Stimulated activated CD8-positive, alpha-beta memory T cell treated with anti-CD3 and anti-CD28 coated beads, Interleukin-2, amount 100 ng/mL, for 1 hour (primary cell): Measurements from ENCODE around the gene FBXO36.
"Not testable (repeated sequence)": the region's sequence is repeated elsewhere in the genome, so short reads cannot be mapped to it uniquely, and the experiment has no call there.

Source experiments
- DNase-seq, 2 donors: peaks; one replicate each; pipeline ENCODE4 v3.0.0-alpha.2; 2020; ENCODE audit warnings: low read depth in 2 of 2

The FBXO36 gene, protein sequence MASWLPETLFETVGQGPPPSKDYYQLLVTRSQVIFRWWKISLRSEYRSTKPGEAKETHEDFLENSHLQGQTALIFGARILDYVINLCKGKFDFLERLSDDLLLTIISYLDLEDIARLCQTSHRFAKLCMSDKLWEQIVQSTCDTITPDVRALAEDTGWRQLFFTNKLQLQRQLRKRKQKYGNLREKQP

DNA sequence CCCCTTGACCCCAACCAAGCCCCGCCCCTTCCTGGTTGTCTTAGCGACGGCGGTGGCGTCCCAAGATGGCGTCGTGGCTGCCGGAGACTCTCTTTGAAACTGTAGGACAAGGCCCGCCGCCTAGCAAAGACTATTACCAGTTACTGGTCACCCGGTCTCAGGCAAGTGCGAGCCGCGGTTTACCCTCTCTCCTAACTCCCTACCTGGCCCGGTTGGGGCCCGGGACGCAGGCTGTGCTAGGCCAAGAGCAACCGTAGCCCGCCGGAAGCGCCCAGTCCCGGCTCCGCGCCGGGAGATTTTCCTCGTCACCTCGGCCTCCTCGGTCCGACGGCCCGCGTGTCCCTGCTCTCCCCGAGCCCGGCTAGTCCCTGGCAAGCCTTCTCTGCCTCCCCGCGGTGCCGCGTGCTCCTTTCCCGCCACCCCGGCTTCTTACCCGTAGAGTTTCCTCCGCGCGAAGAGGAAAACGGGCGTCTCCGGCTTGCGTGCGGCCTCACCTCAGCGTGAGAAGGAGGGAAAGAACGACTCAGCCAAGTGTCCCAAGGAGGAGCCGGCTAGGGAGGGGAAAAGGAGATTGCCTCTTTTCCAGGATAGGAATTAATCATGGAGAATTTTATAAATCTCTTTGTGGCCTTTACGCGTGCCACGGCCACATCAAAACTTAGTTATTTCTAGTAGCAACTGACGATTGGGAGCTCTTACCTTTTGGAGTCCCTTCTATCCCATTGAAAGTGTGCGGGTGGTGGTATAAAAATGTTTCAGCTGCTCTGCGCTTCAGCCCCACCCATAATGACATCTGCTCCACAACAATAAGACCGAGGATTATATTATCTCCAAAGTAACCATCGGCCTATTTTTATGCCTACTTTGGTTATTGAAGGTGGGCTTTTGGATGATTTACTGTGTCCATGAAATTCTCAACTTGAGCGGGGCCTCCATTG is at the start of gene FBXO36:
FBXO36 (plus strand) TSS at position 55 of the 938 bp plus-strand sequence; CDS start at position 66, 11 bp downstream.
- peak; percentile 81 to 82 for DNase-seq

DNA sequence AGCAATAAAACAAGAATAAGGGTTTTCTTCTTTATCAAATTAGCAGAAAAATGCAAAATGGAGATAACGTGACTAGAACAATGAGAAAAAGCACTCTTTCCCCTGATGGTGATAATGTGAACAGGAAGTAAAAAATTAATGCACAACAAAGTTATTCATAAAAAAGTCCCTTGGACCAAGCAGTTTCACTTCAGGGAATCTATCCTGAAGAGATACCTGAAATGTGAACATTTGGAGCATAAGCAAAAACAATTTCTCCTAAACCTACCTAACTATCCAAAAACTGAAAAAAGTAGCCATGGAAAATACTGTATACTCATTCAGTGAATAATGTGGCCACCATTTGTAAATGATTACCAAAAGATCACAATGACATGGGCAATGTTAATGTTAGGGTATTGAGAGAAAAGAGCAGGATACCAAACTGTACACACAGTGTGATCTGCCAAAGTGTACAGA is 49.2 kb upstream of the FBXO36 start:
- DNase-seq = no peak

DNA sequence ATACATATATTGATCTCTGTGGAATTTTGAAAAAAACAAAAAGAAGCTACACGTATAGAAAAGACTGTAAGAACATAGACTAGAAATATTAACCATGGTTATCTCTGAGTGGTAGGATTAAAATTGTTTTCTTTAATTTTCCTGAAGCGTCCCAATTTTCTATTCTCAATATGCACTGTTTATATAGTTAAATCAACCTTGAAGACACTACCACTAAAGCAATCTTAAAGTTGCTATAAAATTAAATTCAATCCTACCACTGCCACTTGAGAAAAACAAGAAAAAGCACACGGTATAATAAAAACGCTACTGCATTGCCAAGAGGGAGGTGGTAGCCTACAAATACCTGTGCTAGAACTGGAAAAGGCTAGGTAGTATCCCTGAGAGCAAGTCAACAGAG is 47.7 kb upstream of the FBXO36 start:
- no peak for DNase-seq

DNA sequence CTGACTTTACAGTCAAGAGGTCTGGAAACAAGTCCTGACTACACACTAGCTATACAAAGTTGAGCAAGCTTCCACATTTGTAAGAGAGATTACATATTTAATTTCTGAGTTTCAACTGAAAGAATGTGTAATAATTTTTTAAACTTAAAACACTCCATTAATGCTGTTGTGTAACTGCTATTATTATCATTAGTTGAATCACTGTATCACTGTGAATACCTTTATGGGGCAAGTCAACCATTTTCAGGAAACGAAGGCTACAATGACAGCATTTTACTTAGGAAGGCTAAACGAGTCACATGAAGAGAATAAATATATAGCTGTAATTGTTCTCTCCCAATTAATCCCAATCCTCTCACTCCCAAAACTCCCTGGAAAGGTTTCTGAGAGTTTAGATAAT is 46.8 kb upstream of the FBXO36 start:
- DNase-seq = no peak

DNA sequence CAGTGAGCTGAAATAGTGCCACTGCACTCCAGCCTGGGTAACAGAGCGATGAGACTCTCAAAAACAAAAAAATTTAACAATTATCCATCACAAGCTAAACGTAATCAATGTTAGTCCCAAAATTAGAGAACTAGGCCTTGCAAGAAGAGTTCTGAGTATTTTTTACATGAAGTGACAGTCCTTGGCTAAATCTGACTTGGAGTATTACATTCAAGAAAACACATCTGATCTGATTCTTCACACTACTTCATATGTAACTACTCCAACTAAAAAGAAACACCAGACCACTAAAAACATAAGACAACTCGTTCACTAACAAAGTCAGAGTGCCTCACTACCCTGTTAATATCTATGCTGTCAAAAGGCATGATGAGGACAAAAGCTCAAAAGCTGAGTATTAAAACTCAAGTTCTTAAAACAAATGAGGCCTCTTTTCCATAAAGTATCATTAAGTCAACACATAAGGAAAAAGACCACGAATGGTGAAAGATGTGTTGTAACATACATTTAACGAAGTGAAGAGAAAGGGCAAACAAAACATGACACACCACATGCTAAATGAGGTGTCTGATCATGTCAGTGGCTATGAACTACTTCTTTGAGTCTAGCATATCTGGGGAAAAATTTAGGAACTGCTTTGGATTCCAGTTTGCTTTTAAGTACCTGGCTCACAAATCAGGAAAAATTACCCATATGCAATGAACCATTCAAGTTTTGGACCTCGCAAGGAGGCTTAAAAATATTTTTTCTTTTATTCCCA is 42.9 kb upstream of the FBXO36 start:
- no peak for DNase-seq

DNA sequence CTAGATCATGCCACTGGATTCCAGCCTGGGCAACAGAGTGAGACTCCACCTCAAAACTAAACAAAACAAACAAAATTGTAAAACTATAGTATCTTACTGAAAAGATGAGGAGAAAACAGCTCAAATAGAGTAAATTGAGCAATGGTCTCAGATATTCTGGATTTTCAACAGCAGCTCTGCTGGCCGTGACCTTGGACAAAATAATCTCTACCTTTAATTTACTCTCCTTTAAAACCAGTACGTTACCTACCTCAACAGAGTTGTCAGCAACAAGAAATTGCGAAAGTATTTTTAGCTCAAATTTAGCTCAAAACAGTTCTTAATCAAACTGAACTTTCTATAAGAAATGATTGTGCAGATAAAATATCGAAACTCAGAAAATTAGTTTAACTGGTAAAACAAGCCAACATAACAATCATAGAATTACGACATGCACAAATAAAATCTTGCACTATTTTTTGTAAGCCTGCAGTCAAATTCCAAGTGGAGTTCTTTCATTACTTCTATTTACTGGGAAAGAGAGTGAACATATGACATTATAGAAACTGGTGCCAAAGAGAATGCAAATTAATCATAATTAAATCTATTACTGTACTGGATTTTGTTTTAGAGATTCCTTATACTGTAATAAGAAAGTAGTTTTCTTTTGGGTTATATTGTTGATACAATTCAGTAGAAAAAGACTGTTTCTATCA is 41.3 kb upstream of the FBXO36 start:
- no peak for DNase-seq

DNA sequence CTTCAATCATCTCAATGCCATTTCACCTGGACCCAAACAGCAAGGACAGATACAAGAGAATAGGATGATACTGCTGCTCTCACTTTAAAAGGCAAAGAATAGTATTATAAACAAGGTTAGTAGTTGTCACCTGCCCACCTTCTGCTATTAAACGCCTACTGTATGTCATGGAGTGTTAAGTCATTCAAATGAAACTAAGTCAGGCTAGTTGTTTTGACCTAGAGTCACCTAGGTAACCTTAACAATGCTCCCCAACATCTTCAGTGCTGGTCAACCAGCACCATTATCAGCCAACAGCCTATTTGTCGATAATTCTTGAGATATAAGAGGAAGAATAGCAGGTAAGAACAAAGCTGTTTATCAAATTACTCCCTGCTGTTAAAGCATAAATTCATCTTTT is 39.7 kb upstream of the FBXO36 start:
- no peak for DNase-seq

DNA sequence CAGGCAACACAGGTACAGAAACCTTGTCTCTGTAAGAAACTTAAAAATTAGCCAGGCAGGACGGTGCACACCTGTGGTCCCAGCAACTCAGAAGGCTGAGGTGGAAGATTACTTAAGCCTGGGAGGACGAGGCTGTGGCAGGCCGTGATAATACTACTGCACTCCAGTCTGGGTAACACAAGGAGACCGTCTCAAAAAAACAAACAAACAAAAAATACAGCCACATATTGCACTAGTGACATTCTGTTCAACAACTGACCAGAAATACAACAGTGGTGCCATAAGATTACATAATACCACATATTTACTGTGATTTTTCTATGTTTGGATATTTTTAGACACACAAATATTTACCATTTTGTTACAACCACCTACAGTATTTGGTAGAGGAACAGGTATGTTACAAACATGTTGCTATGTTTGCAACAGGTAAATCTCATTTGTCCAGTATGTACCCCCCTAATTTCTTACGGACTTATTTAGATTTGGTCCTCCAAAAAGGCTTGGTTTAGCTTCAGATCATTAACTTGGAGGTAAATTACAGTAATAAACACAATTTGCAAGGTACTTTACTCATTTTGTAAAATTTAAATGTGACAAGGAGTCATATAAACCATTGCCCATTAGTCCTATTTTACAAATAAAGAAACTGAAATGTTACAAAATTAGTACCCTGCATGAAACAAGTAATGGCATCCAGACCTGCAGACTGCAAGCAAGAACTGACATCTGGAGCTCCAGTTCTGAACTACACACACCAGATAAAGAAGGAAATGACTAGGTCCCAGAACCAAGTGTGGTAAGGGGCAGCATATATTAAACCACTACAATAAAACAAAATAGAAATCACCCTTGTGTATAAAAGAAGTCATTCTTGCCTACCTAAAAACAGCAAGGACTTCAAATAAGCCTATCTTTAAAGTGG is 37.3 kb upstream of the FBXO36 start:
- no peak for DNase-seq

DNA sequence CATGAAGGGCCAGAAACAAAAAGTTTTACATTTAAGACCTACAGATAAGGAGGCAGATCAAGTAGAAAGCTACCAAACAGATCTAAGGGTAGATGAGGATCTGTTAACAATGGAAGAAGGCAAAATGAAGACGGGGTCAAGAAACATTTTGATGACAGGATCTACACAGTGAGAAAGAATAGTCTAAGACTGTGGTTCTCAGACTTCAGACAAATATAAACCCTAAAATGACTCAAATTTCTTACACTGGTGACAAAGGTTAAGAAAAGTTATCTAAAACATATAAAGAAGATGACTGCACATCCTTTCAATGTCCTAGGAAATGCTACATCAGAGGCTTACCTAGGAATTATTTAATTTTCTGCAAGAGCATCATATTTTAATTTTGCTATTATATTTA is 34.9 kb upstream of the FBXO36 start:
- no peak for DNase-seq

DNA sequence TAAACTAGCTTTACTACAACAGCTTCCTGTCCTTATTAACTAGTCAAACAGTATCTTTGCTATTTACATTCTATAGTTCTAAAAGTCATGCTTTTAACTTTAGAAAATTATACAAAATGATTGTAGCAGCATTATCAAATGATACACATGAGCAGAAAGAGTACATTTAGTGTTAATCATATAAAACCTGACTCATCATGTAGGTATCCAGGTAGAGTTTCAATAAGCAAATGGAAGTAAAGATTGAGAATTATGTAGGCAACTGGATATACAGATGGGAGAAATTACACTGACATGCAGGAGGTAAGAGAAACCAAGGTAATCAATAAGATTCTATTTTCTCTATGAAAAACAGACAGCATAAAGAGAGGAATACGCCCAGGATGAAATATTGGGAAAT is 34.3 kb upstream of the FBXO36 start:
- no peak for DNase-seq

DNA sequence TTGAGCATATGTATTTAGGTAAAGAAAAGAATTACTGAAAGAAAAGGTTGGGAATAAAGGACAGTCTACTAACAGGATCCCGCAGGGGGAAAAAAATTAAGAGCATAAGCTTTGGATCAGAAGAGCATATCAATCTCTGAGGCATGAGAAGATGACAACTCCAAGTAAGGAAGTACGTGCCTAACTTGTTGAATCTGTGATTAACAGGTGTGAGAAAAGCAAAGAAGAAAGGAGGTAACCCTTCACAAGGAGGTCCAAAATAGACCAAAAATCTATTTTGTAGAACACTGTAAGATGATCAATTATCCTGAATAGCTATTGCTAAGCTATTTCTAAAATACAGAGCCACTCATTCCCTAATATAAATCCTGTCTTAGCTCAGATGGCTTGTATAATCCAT is 33.3 kb upstream of the FBXO36 start:
- DNase-seq = no peak

DNA sequence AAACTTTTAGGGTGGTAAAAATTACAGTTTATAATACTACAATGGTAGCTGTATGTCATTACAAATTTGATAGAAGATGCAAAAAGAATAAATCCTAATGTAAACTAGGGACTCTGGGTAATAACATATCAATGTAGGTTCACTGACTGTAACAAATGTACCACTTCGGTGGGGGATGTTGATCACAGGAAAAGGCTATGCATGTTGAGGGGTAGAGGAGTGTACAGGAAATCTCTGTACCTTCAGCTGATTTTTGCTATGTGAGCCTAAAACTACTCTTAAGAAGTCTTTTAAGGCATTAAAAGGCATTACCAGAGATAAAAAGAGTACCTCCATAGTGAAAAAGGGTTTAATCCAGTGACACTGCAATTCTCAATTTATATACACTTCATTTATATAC is 25.4 kb upstream of the FBXO36 start:
- no peak for DNase-seq

DNA sequence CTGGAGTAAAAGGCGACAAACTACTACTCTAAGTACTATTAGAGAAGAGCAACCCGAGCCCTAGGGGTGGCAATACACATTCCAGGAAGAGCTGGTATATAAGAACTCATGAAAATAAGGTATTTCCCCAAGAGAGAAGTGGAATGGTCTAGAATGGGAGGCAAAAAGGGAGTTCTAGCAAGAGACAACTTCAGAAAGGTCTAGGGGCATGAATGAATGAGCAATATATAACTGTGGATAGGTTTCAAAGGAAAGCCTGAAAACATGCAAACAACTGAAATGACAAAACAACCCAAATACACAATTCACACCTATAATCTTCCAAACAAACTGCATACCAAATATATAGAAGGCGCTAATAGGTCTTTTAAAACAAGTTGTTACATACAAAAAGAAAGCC is 22.7 kb upstream of the FBXO36 start:
- DNase-seq = no peak

DNA sequence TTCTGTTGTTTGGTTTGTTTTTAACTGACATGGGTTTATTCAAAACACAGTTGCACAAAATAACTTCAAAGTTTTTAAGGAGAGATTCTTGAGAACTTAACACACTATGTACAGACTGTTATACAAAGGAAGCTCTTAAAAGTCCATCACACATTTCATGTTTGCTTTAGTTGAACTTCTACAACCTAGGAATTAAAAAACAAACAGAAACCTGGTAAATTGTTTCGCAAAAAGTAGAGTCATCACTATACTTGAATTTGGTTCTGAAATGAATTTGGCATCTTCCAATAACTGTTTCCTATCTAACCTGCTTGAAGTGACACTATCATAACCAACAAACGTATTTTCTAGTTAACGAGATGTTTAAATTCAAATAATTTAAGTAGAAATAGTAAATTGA is 22.3 kb upstream of the FBXO36 start:
- DNase-seq = no peak

DNA sequence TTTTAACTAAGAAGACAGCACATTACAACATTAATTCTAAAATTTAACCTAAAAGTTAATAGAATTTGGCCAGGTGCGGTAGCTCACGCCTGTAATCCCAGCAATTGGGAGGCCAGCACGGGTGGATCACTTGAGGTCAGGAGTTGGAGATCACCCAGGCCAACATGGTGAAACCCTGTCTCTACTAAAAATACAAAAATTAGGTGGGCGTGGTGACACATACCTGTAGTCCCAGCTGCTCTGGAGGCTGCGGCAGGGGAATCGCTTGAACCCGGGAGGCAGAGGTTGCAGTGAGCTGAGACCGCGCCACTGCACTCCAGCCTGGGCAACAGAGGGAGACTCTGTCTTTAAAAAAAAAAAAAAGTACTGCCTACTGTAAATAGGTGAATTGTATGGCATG is 21.8 kb upstream of the FBXO36 start:
- DNase-seq = not testable (repeated sequence)

DNA sequence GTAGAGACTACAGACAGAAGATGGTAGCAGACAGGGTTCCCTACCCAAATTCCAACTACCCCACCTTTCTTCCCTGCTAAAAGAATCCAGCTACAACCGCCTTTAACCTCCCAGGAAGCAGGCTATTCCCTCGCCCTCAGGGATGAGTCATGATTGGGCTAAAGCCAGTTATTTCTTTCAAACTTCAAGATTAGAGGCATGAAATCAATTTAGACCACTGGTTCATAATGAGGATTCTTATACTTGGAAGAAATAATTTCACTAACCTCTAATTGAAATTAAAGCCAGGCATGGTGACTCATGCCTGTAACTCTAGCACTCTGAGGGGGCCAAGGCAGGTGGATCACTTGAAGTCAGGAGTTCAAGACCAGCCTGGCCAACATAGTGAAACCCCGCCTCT is 20.5 kb upstream of the FBXO36 start:
- no peak for DNase-seq

DNA sequence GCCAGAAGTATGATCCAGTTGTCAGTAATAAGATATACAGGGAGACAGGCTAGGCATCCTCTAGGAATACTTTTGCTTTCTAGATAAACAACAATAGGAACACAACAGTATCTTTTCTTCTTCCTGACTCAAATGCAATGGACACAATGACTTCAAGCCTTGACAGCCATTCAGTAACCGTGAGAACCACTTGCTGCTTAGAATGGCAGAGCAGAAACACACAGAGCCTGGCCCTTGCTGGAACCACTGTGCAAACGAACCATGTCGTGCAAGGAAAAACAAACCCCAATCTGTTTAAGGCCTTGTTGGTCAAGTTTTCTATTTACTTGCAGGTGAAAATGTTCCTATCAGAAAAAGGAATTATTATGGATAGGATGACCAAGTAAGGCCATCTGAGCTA is 19.3 kb upstream of the FBXO36 start:
- DNase-seq = no peak

DNA sequence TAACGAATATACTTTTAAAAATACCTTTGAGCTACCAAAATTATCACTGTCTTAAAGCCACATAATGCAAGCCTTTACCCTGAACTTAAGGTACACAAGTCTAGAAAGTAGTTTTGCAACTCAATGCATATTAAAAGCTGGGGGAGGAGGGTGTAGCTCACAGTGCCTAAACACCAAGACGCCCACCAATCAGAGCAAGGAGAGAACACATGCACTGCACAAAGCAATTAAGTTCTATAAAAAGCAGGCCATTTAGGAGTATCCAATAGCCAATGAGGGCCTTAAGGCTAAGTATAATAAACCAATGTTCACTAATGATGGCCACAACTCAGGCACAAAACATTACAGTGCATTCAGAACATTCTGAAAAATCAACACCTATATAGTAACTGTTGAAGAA is 16.7 kb upstream of the FBXO36 start:
- DNase-seq = no peak

DNA sequence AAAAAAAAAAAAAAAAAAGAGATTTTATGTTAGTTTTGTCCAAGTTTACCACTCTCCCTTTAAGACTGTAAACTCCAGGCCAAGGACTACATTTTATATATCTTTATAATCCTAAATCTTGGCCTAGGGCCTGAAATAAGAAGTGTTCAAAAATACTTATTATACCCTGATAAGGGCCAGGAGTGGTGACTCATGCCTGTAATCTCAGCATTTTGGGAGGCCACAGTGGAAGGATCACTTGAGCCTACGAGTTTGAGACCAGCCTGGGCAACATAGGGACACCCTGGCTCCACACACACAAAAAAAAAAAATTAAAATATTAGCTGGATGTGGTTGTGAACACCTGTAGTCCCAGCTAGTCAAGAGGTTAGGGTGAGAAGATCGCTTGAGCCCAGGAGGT is 13.2 kb upstream of the FBXO36 start:
- no peak for DNase-seq

DNA sequence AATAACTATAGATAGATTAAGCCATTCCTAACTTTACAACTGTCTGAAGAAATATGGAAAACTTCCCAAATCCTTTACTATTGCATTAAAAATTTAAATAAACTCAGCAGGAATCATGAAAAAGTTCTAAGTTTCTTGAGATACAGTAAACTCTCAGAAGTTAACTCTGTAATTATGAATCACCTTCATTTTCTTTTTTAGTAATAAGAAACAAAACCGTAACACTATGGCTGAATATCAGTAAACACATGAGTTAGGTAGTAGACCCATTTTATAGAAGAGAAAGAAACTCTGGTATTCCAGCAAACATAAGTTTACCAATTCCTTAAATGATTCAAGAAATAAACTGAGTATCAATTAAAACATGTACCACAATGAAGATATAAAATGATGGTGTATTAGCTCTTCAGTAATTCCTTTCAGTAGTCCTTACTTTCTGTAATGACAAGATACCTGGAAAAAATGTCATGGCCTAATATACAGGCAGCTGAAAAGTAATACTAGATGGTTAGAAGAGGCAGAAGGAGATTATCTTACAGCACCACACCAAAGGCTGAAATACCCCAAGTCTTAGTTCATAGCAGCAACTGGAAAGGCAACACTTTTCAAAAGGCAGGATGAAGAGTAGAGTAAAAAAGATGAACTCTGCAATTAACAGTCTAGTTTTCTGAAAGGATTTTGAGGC is 12.0 kb upstream of the FBXO36 start:
- DNase-seq = no peak
